ENCODE results near the gene AGBL5. TPM values are rescaled to one million over a fixed set of nuclear protein-coding genes. Genes with fewer than 3 reads are reported as not detected.

Gene AGBL5
- total and polyA plus RNA-seq, 9 of the 15 experiments (the other 6 are each of a cell fraction or from before 2014, with no cell fraction given), result 3.3 to 52.7 (median 26.2) TPM

- TF ChIP-seq E4F1 (CRISPR knock-in tag; IDR thresholded peaks at IDR 0.05; ENCODE audit: borderline replicate concordance), result no peak
- TF ChIP-seq KLF13 (tag; IDR thresholded peaks at IDR 0.05; ENCODE audit: borderline replicate concordance, low read depth), result no peak
- TF ChIP-seq ZFP36 (IDR thresholded peaks at IDR 0.05; ENCODE audit: low read depth, low read length, partially characterized antibody), result no peak
- TF ChIP-seq NCOA1 (IDR thresholded peaks at IDR 0.05; ENCODE audit: low read depth), result no peak
- no peak for TF ChIP-seq YBX1 (IDR thresholded peaks at IDR 0.05)
- TF ChIP-seq SOX6 (IDR thresholded peaks at IDR 0.05), result no peak
- TF ChIP-seq TAF7 (tag; IDR thresholded peaks at IDR 0.05), result no peak; the same call in 1 of the 2 replicates
- no peak for TF ChIP-seq TCF3 (CRISPR knock-in tag; IDR thresholded peaks at IDR 0.05)
- TF ChIP-seq ZFP91 (CRISPR knock-in tag; IDR thresholded peaks at IDR 0.05), result no peak
- peak; percentile 61 for TF ChIP-seq ATF7 (IDR thresholded peaks at IDR 0.05)
- TF ChIP-seq ZMIZ1 (IDR thresholded peaks at IDR 0.05; ENCODE audit: low read depth in 2 of 2, low read length in 2 of 2), result no peak
- TF ChIP-seq SMARCE1 (IDR thresholded peaks at IDR 0.05), result no peak
- peak; percentile 96 for TF ChIP-seq HCFC1 (IDR thresholded peaks at IDR 0.05; ENCODE audit: low read depth, low read length)
- TF ChIP-seq RBM39 (optimal IDR thresholded peaks at IDR 0.05; ENCODE audit: low read depth, low read length), result no peak
- TF ChIP-seq THAP12 (CRISPR knock-in tag; IDR thresholded peaks at IDR 0.05), result no peak
Observed at GRCh38 chr2:27032495-27033252, 18.8 kb upstream of the AGBL5 start, which contains the start of gene TMEM214 (continued).
